Chondrocyte (in vitro differentiated cells): ENCODE data around the gene THSD4. TPM values are rescaled to one million over a fixed set of nuclear protein-coding genes. Genes with fewer than 3 reads are reported as not detected.

Experiments
- DNase-seq: peaks from one replicate; pipeline ENCODE4 v3.0.0; 2021; ENCODE audit warnings: mixed read lengths, low spot score
- H3K27ac Mint-ChIP-seq: one replicate; pipeline ENCODE4 v1.8.0; 2021; ENCODE audit warnings: mild to moderate bottlenecking, moderate library complexity, mixed read lengths; ENCODE audit not compliant: unreplicated experiment
- H3K27me3 Mint-ChIP-seq: 2 replicates; pipeline ENCODE4 v1.8.0; 2021; ENCODE audit warnings: low read depth, mixed read lengths
- H3K36me3 Mint-ChIP-seq: 2 replicates; pipeline ENCODE4 v1.8.0; 2021; ENCODE audit warnings: low read depth, mixed read lengths
- H3K4me1 Mint-ChIP-seq: 2 replicates; pipeline ENCODE4 v1.8.0; 2021; ENCODE audit warnings: low read depth, mild to moderate bottlenecking, mixed read lengths
- H3K4me3 Mint-ChIP-seq: one replicate; pipeline ENCODE4 v1.8.0; 2021; ENCODE audit warnings: mild to moderate bottlenecking, moderate library complexity, mixed read lengths; ENCODE audit not compliant: unreplicated experiment
- H3K9me3 Mint-ChIP-seq: 2 replicates; pipeline ENCODE4 v1.8.0; 2021; ENCODE audit warnings: low read depth, mixed read lengths
- CTCF ChIP-seq: fragments of 200-600 bp; sonication (generic); IDR thresholded peaks from 2 replicates; pipeline ENCODE4 v1.5.0; 2021; ENCODE audit warnings: antibody characterized with exemption, mild to moderate bottlenecking, moderate library complexity
- total RNA-seq: library from RNA; stranded (reverse); gene quantifications from 3 replicates; pipeline ENCODE4 v1.2.1, GENCODE V29; 2021

The THSD4 gene
- total RNA-seq, 1 donor from 2014 or later: 3.4 TPM

GRCh38 chr15:71456811-71457210, 341.5 kb downstream of the THSD4 start:
- H3K4me1 Mint-ChIP-seq: peaks cover 5% of the 10 kb centered on the region
- H3K27ac Mint-ChIP-seq: no peak overlapping the region
- no peak overlapping the region for H3K4me3 Mint-ChIP-seq
- DNase-seq: no peak
- H3K9me3 Mint-ChIP-seq: no peaks in the 10 kb centered on the region
- no peak for TF ChIP-seq CTCF
- H3K36me3 Mint-ChIP-seq: no peaks in the 10 kb centered on the region
- no peaks in the 10 kb centered on the region for H3K27me3 Mint-ChIP-seq

- H3K27ac Mint-ChIP-seq: no peak overlapping the region
- H3K27me3 Mint-ChIP-seq: no peaks in the 10 kb centered on the region
- TF ChIP-seq CTCF: no peak
- no peak for DNase-seq
- H3K36me3 Mint-ChIP-seq: no peaks in the 10 kb centered on the region
- no peak overlapping the region for H3K4me3 Mint-ChIP-seq
- peaks cover 5% of the 10 kb centered on the region for H3K9me3 Mint-ChIP-seq
- peaks cover 5% of the 10 kb centered on the region for H3K4me1 Mint-ChIP-seq
Measured at GRCh38 chr15:71458089-71458660, 342.9 kb downstream of the THSD4 start.

GRCh38 chr15:71461748-71462147, 346.5 kb downstream of the THSD4 start:
- no peaks in the 10 kb centered on the region for H3K36me3 Mint-ChIP-seq
- no peak for DNase-seq
- H3K4me3 Mint-ChIP-seq: no peak overlapping the region
- no peak overlapping the region for H3K27ac Mint-ChIP-seq
- H3K9me3 Mint-ChIP-seq: peaks cover 5% of the 10 kb centered on the region
- no peak for TF ChIP-seq CTCF
- H3K4me1 Mint-ChIP-seq: no peaks in the 10 kb centered on the region
- H3K27me3 Mint-ChIP-seq: peaks cover 3% of the 10 kb centered on the region

- Mint-ChIP-seq H3K27ac (no peak overlapping the region), H3K36me3 (no peaks in the 10 kb centered on the region), H3K4me1 (no peaks in the 10 kb centered on the region), H3K9me3 (peaks cover 7% of the 10 kb centered on the region), H3K4me3 (no peak overlapping the region), H3K27me3 (peaks cover 3% of the 10 kb centered on the region)
- no peak for DNase-seq
- no peak for TF ChIP-seq CTCF
Measured at GRCh38 chr15:71462638-71463037, 347.4 kb downstream of the THSD4 start.

GRCh38 chr15:71463156-71463665, 347.9 kb downstream of the THSD4 start:
- Mint-ChIP-seq H3K4me1 (no peaks in the 10 kb centered on the region), H3K9me3 (peaks cover 7% of the 10 kb centered on the region), H3K27ac (no peak overlapping the region), H3K27me3 (peaks cover 3% of the 10 kb centered on the region), H3K36me3 (no peaks in the 10 kb centered on the region), H3K4me3 (no peak overlapping the region)
- no peak for DNase-seq
- TF ChIP-seq CTCF: no peak
